CD4-positive, alpha-beta T cell treated with Interleukin-4 for 4 hours (primary cell): ENCODE data around the gene TMED7.

Experiments used
- DNase-seq: peaks from one replicate; pipeline ENCODE4 v3.0.0-alpha.2; 2020

The TMED7 gene

DNA sequence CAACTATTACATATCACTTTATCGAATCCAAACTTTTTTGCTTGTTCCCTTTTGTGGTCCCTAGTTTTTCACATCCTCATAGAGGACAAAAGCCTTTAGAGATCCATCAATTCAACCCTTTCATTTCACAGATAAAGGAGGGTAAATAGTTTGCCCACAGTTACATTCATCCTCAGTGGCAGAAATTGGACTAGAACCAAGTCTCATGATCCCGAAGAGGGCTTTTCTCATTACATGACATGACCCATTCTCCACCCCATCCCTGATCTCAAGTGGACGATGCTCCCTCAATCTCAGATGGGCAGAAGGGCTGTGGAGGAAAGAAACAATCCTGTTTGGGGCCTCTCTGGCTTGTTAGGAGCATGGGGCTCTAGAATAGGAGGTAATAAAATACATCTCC, 46.6 kb downstream of the TMED7 start:
- no peak for DNase-seq

DNA sequence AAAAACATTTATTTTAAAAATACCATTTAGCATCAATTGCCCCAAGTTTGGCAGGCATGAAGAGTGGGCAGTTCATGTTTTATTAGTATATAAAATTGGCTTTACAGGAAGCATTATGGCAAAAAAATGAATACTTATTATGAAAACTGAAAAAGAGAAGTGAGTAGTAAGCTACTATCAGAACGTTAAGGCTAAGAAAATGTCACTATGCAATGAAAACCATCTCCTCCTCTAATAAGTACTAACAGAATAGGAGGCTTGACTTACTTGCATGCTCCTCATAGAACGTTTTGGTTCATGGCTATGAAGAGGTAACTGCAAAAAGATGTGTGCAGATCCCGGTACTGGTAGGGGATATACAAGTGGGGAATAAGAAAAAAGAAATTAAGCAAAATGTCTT, 47.2 kb downstream of the TMED7 start:
- DNase-seq = no peak

DNA sequence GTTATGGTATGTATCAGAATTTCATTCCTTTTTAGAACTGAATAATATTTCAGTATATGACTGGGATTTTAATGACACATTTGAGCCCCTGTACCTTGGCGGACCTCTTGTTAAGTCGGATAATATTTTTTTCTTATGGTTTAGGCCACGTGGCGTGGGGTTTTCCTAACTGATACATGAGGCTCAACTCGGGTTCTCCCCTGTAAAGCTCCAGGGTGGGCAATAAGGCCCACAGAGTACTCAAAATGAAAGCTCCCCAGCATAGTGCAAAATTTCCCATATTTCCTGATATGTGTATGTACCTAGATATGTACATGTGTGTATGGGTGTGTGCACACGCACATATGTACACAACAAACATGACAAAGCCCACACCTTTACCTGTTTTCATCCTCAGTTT, 48.1 kb downstream of the TMED7 start:
- no peak for DNase-seq

DNA sequence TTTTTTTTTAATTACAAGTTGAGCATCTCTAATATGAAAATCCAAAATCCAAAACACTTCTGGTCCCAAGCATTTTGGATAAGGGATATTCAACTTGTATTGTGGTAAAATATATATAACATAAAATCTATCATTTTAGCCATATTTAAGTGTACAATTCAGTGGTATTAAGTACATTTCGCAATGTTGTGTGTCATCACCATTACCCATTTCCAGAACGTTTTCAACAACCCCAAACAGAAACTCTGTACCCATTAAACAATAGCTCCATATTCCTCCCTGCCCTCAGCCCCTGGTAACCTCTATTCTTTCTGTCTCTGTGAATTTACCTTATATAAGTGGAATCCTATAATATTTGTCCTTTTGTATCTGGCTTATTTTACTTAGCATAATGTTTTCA, 48.5 kb downstream of the TMED7 start:
- DNase-seq = no peak

DNA sequence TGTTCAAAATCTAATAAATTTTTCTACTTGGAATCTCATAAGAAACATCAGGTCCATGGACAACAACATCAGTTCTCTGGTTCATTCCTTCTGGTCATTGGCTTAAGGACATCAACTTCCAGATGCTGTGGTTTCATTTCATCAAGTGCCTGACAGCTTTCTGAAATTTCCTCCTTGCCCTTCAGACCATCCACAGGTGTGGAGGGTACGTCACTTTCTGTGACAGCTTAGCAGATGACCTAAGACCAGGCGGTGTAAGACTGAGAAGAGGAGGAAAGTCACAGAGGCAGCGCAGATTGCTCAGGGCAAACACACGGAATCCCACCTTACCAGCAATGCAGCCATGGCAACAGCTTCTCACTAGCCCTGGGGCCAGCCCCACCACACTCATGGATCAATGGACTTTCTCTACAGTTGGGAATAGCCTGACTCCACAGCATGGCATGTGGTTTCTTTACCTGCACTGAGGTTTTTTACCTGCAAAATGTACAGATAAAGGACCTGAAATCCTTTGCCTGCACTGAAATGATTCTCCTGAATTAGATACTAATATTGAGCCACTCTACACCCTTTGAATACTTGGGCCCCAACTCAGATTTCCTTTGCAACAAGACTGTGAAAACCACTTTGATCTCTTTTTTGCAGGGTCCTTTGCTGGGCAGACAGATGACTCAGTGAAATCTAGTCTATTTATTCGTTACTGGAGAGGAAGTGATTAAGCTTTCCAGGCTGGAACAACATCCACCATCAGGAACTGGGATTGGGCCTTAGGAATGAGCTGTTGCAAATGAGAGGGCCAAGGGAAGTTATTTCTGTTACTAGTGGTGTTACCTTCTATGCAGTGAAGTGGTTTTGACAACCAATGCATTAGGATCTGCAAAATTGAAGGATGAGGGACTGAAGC, 50.4 kb downstream of the TMED7 start:
- DNase-seq = no peak

DNA sequence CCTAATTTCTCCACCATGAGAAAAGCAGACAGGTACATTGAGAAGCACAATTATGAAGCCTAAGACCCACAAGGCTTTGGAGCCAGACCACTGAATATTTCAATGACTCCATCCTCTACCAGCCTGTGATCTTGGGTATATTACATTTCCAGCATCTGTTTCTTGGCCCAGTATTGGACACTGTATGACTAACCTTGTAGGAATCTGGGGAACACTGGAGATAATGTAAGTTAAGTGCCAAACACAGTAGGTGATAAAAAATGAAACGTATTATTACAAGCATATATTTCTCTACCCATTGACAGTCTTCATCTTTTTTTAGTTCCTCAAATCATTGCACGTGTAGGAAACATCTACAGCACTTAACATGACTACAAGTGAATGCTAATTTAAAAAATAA, 52.7 kb downstream of the TMED7 start:
- DNase-seq = no peak

DNA sequence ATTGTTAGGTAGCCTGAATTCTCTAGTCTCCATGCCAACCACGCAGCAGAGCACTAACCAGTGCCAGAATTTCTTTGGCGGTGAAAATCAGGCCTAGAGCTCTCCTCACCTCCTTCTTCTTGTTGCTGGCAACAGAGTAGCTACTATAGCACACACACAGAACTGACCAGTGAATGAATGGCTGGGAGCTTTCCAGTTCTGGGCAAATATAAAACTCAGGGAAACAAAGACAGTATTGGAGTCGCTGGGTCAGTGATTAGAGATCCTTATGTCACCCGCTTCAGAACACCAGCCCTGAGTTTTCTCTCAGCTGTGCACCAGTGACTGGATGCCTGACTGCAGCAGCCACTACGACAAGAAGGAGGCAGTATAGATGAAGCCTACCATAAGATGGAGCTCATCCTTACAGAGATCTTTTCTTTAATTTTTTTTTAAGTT, 54.4 kb downstream of the TMED7 start:
- DNase-seq = no peak

DNA sequence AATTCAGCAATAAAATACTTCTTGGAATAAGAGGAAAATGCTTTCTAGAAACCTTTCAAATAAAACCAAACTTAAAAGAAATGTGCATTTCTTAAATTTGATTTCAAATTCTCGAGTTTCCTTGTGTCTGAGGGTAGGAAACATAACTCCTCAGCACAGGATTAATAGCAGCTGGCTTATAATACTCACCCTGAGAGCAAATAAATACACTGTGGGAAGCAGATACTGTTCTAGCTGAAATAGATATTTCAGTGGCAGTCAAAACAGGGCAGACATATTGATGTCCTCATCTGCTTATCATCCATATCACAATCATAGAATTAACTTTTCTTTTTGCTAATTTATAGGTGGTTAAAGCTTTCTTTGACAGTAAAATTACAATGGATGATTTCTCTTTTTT, 57.2 kb downstream of the TMED7 start:
- DNase-seq = no peak

DNA sequence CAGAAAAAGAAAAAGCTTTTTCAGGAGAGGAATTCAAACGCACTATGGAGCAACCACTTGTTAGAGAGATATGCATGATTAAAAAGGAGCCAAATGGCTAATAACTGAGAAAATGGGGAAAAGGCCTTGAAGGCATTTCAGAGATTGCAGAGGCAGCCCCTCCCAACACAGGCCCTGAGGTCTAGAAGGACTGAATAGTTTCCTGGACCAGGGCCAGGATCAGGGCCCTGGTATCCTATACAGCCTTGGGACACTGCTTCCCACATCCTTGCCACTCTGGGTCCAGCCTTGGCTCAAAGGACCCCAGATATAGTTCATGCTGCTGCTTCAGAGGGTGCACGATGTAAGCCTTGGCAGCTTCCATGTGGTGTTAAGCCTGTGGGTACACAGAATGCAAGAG, 60.6 kb downstream of the TMED7 start:
- no peak for DNase-seq
